Measurements from ENCODE around the gene CLK2. TPM values are rescaled to one million over a fixed set of nuclear protein-coding genes. Genes with fewer than 3 reads are reported as not detected.

CLK2 gene
- total and polyA plus RNA-seq, 9 of the 15 experiments (the other 6 are each of a cell fraction or from before 2014, with no cell fraction given), result 13.5 to 81.4 (median 39.6) TPM

DNA sequence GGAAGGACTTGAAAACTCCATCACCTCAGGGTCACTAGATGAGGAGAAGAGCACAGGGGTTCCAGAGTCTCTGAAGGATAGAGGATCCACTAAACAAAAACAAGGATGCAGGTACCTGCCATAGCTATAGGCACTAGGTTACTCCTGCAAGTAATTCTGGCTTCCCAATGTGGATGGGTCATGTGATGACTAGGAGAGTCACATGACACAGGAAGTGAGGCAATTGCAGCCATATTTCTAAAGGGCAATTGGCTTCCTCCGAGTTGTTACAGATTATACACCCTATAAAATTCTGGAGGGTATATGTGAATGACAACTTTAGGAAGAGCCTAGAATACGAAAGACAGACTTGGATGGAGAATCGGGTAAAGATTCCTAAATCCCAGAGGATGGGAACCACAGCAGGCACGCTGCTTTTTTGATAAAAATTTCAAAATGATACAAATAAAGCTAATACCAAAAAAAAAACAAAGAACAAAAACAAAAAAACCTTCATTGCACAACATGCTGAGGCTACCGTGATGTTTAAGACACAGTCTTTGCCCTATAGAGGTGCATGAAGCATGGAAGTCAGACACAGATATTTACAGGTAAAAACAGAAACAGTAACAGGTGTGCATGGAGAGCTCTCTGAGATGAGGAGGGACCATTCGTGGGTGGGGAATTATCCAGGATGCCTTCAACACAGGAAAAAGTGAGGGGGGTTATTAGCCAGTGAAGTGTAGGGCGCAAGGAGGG, 54.3 kb downstream of the CLK2 start (continued):
- no peak for TF ChIP-seq STAT5A (IDR thresholded peaks at IDR 0.05; ENCODE audit: borderline replicate concordance, low read length)
- no peak for TF ChIP-seq ETS2 (tag; IDR thresholded peaks at IDR 0.05; ENCODE audit: borderline replicate concordance, poor library complexity, severe bottlenecking)
- TF ChIP-seq, protein P1, sequence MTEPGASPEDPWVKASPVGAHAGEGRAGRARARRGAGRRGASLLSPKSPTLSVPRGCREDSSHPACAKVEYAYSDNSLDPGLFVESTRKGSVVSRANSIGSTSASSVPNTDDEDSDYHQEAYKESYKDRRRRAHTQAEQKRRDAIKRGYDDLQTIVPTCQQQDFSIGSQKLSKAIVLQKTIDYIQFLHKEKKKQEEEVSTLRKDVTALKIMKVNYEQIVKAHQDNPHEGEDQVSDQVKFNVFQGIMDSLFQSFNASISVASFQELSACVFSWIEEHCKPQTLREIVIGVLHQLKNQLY (CRISPR knock-in tag; conservative IDR thresholded peaks at IDR 0.05), result no peak
- no peak for TF ChIP-seq ZNF253 (CRISPR knock-in tag; conservative IDR thresholded peaks at IDR 0.05)
- TF ChIP-seq TOE1 (IDR thresholded peaks at IDR 0.05; ENCODE audit: borderline replicate concordance), result peak; percentile 98
- TF ChIP-seq TOE1 (CRISPR knock-in tag; IDR thresholded peaks at IDR 0.05; ENCODE audit: borderline replicate concordance, low read depth), result no peak
- TF ChIP-seq PTTG1 (tag; IDR thresholded peaks at IDR 0.05; ENCODE audit: low read depth), result 0 out of 2 replicates have a peak, but pooled peaks have one; percentile 26
- no peak for TF ChIP-seq MEIS2 (IDR thresholded peaks at IDR 0.05; ENCODE audit: partially characterized antibody)
- no peak for TF ChIP-seq ZBTB17 (CRISPR knock-in tag; IDR thresholded peaks at IDR 0.05)
- no peak; a peak in 1 of 4 replicates for TF ChIP-seq KDM4B (IDR thresholded peaks at IDR 0.05; ENCODE audit: borderline replicate concordance in 2 of 2, low read depth in 1 of 2)
- peak; percentile 51 to 57; a peak in 2 of 4 replicates for TF ChIP-seq FOXK2 (conservative IDR thresholded peaks at IDR 0.05 in 1 of 2, IDR thresholded peaks at IDR 0.05 in 1 of 2; ENCODE audit: low read depth in 2 of 2)
- TF ChIP-seq ZFP1 (CRISPR knock-in tag; IDR thresholded peaks at IDR 0.05), result no peak
- TF ChIP-seq, protein P2, sequence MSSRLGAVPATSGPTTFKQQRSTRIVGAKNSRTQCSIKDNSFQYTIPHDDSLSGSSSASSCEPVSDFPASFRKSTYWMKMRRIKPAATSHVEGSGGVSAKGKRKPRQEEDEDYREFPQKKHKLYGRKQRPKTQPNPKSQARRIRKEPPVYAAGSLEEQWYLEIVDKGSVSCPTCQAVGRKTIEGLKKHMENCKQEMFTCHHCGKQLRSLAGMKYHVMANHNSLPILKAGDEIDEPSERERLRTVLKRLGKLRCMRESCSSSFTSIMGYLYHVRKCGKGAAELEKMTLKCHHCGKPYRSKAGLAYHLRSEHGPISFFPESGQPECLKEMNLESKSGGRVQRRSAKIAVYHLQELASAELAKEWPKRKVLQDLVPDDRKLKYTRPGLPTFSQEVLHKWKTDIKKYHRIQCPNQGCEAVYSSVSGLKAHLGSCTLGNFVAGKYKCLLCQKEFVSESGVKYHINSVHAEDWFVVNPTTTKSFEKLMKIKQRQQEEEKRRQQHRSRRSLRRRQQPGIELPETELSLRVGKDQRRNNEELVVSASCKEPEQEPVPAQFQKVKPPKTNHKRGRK (tag; IDR thresholded peaks at IDR 0.05), result peak; percentile 35; the same call in 1 of the 2 replicates
- no peak for TF ChIP-seq ILF3 (IDR thresholded peaks at IDR 0.05; ENCODE audit: borderline replicate concordance)
- TF ChIP-seq NBN (IDR thresholded peaks at IDR 0.05; ENCODE audit: low read depth), result peak; percentile 49; the same call in 1 of the 2 replicates
- TF ChIP-seq RNF2 (IDR thresholded peaks at IDR 0.05), result no peak
- TF ChIP-seq ZNF274 (IDR thresholded peaks at IDR 0.05; ENCODE audit: borderline replicate concordance, low read depth, low read length), result no peak
- TF ChIP-seq, protein P3, sequence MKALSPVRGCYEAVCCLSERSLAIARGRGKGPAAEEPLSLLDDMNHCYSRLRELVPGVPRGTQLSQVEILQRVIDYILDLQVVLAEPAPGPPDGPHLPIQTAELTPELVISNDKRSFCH (CRISPR knock-in tag; IDR thresholded peaks at IDR 0.05), result no peak
- TF ChIP-seq, protein P3 (tag; IDR thresholded peaks at IDR 0.05), result no peak
- no peak for TF ChIP-seq DNMT1 (IDR thresholded peaks at IDR 0.05)
- no peak for TF ChIP-seq SMARCC2 (IDR thresholded peaks at IDR 0.05; ENCODE audit: low read depth)
- no peak for TF ChIP-seq ZBTB12 (CRISPR knock-in tag; IDR thresholded peaks at IDR 0.05)
- peak; percentile 16; the same call in 1 of the 2 replicates for TF ChIP-seq BACH1 (tag; IDR thresholded peaks at IDR 0.05)
- TF ChIP-seq CBFA2T3 (IDR thresholded peaks at IDR 0.05), result no peak
